Lung microvascular endothelial cell (primary cell): ENCODE results near the gene ZKSCAN7. TPM values are rescaled to one million over a fixed set of nuclear protein-coding genes. Genes with fewer than 3 reads are reported as not detected.
"Not testable (repeated sequence)": the region's sequence is repeated elsewhere in the genome, so short reads cannot be mapped to it uniquely, and the experiment has no call there.

Source experiments
- DNase-seq, 2 donors: peaks; one replicate each; pipeline versions ENCODE4 v3.0.0 to v3.0.0-alpha.2; 2010; ENCODE audit warnings: low read depth in 2 of 2
- total RNA-seq: library from RNA; depleted of rRNA; stranded (reverse); fragments of >200 nt; gene quantifications from 2 replicates; pipeline ENCODE4 v1.2.1, GENCODE V29; 2014

ZKSCAN7 gene
- total RNA-seq, 1 donor from 2014 or later, result 1.2 TPM

DNA sequence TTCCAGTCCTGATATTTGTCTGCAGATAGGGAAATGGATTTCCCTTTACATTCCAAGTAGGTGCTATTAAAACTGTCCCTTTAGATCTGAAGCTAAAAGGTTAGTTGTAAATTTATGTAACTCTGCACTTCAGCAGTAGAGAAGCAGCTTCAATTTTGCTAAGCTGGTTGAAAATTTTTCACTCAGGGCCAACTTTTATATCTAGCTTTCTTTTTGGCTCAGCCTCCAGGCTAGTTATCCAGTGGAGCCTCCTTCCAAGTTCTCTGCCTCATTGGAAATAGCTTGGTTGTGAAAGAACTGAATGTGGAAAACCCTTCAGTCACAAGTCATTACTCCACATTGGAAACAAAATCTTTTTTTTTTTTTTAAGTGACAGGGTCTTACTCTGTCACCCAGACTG, 21.6 kb downstream of the ZKSCAN7 start:
- DNase-seq, result no peak

DNA sequence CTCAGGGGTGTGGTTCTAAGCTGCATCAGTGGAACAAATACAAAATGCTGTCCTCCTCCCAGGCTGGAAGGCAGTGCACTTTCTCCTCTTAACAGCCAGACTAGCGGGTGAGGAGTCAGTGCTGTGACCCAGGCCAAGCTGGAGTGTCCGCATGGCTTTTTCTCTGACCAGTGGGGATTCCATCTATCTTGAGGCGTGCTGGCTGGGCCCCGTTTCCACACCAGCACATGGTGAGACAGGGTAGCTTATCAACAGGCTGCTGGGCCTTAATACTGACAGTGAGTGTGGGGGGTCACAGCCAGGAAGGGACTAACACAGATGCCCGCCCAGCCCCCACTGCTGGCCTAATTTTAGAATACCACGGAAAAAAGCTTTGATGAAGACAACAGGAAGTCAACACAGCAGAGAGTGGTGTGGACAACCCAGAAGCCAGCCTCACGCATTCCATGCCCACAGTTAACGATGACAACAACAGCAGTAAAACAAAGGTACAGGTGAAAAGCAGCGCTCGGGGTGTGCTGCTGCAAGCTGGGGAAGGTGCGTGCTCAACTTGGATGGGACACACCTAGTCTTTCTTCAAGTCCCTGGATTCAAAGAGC, 22.5 kb downstream of the ZKSCAN7 start:
- DNase-seq, result not testable (repeated sequence)

DNA sequence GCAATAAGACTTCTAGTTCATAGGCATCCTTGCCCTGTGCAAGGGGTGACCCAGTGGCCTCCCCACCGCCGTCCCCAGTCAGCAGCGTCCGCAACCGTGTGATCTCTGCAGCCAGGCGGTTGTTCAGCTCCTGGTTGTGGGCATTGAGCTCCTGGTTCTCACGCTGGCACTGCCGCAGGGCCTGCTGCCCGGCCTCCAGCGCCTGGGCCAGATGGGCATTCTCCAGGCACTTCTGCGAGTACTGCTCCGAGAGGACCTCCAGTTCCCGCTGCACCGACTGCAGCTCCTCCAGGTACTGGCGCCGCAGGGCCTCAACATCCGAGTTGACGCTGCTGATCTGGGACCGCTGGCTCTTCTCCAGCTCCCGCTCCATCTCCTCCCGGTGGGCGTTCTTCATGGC, 23.3 kb downstream of the ZKSCAN7 start:
- not testable (repeated sequence) for DNase-seq

GRCh38 chr3:44578924-44579515, 24.0 kb downstream of the ZKSCAN7 start:
- DNase-seq, result not testable (repeated sequence)

DNA sequence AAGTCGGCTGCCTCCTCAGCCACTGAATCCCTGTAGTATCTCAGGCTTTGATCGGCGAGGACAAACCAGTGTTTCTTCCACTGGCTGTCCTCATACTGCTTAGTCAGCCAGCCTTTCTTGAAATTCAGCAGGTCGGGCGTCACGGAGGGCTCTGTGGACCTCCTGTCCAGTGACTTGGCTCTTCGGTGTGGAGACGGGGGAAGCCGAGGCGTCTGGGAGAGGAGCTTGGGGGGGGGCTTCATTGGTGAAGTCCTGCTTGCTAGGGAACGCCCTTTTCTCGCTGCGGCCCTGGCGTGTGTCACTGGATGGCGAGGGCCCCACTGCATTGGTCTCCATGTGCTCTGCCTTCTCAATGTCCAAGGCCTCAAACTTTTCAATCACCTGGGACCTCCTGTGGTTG, 24.8 kb downstream of the ZKSCAN7 start:
- DNase-seq, result not testable (repeated sequence)

GRCh38 chr3:44580971-44581370, 26.0 kb downstream of the ZKSCAN7 start:
- DNase-seq, result not testable (repeated sequence)

GRCh38 chr3:44584646-44585501, 29.9 kb downstream of the ZKSCAN7 start, which contains the start of gene ZNF660:
ZNF660 (plus strand) TSS chr3:44584964; CDS start chr3:44594194, 9,230 bp downstream.
- DNase-seq, result peak; percentile 28 to 66

GRCh38 chr3:44596621-44597020, 41.6 kb downstream of the ZKSCAN7 start:
- no peak for DNase-seq

DNA sequence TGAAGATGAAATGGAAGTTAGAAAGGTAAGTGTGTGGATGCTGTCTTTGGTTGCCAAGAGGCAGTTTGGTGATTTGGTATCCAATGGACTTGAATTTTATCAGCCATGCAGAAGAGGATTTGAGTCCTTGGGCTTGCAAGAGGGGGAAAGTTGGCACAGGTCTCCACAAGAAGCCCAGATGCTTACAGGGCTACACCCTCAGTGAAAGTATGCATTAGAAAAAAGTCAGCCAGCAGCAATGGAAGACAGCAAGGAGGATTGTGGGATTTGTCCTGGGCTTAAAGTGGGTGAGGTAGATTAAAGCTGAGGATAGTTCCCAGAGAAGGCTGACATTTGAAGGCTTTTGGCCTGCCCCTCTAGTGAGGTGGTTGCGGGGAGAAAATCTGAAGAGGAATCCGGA, 46.8 kb downstream of the ZKSCAN7 start:
- no peak for DNase-seq

GRCh38 chr3:44612678-44613077, 57.7 kb downstream of the ZKSCAN7 start:
- no peak for DNase-seq

Other genes with a start within 250 kb of the ZKSCAN7 start
- 14.9 and 16.6 TPM in 2 replicates for gene TCAIM, start 216.4 kb upstream of the ZKSCAN7 start, total RNA-seq
- gene ZNF445, start 77.5 kb upstream of the ZKSCAN7 start, total RNA-seq, result 3.7 and 5.8 TPM in 2 replicates
- 0.22 and 1.4 TPM in 2 replicates for gene ZNF660, start 29.8 kb downstream of the ZKSCAN7 start, total RNA-seq
- 6.0 and 6.1 TPM in 2 replicates for gene ZNF197, start 69.8 kb downstream of the ZKSCAN7 start, total RNA-seq
- gene ZNF35, start 93.5 kb downstream of the ZKSCAN7 start, total RNA-seq, result 9.4 and 14.3 TPM in 2 replicates
- 2.0 and 2.6 TPM in 2 replicates for gene ZNF502, start 157.5 kb downstream of the ZKSCAN7 start, total RNA-seq
- gene ZNF501, start 174.4 kb downstream of the ZKSCAN7 start, total RNA-seq, result 2.4 and 3.4 TPM in 2 replicates
- 12.2 and 14.1 TPM in 2 replicates for gene KIAA1143, start 206.4 kb downstream of the ZKSCAN7 start, total RNA-seq
- 1.6 and 4.8 TPM in 2 replicates for gene KIF15, start 206.6 kb downstream of the ZKSCAN7 start, total RNA-seq